Activated B cell treated with CpG ODN at 0.5 μM for 24 hours (primary cell): Measurements from ENCODE around the gene ABCB8. TPM values are rescaled to one million over a fixed set of nuclear protein-coding genes. Genes with fewer than 3 reads are reported as not detected.

Experiments
- ATAC-seq: fragments of 200-7000 bp; cut with Tn5 transposase; one replicate; pipeline ENCODE4 v1.10.0; 2021; ENCODE audit warnings: low read depth, mild to moderate bottlenecking, moderate library complexity
- CTCF ChIA-PET: fragments of 350-600 bp; sonication (Branson Sonifier 250); formaldehyde crosslinking; loops from one replicate; lab custom pipeline; 2021; ENCODE audit warnings: antibody characterized with exemption; lab: Charles Lee
- POLR2A ChIA-PET: fragments of 350-600 bp; sonication (Branson Sonifier 250); formaldehyde crosslinking; loops from one replicate; lab custom pipeline; 2021; ENCODE audit warnings: antibody characterized with exemption; lab: Charles Lee
- DNase-seq: peaks from one replicate; pipeline ENCODE4 v3.0.0; 2022
- H3K27ac Mint-ChIP-seq: one replicate; pipeline ENCODE4 v1.8.0; 2020; ENCODE audit warnings: mixed read lengths
- H3K27me3 Mint-ChIP-seq: one replicate; pipeline ENCODE4 v1.8.0; 2021; ENCODE audit warnings: mixed read lengths
- H3K36me3 Mint-ChIP-seq: one replicate; pipeline ENCODE4 v1.8.0; 2021; ENCODE audit warnings: low read depth, mixed read lengths
- H3K4me1 Mint-ChIP-seq: one replicate; pipeline ENCODE4 v1.8.0; 2021; ENCODE audit warnings: mixed read lengths
- H3K4me3 Mint-ChIP-seq: one replicate; pipeline ENCODE4 v1.8.0; 2020; ENCODE audit warnings: mild to moderate bottlenecking, mixed read lengths
- H3K9me3 Mint-ChIP-seq: one replicate; pipeline ENCODE4 v1.8.0; 2020; ENCODE audit warnings: mixed read lengths
- intact Hi-C: fragments of 100-400 bp; cut with micrococcal nuclease; formaldehyde crosslinking; loops from one replicate; pipeline ENCODE4 v1.15.1; 2024
- total RNA-seq: library from RNA; stranded (reverse); gene quantifications from 2 replicates; pipeline ENCODE4 v1.2.3, GENCODE V29; 2022
- TF ChIP-seq, protein P1 (sequence below): fragments of 200-600 bp; IDR thresholded peaks from one replicate; pipeline ENCODE4 v1.8.0; 2022; ENCODE audit warnings: antibody characterized with exemption, mild to moderate bottlenecking

Gene ABCB8
- total RNA-seq, 1 donor from 2014 or later, result 46.5 TPM

DNA sequence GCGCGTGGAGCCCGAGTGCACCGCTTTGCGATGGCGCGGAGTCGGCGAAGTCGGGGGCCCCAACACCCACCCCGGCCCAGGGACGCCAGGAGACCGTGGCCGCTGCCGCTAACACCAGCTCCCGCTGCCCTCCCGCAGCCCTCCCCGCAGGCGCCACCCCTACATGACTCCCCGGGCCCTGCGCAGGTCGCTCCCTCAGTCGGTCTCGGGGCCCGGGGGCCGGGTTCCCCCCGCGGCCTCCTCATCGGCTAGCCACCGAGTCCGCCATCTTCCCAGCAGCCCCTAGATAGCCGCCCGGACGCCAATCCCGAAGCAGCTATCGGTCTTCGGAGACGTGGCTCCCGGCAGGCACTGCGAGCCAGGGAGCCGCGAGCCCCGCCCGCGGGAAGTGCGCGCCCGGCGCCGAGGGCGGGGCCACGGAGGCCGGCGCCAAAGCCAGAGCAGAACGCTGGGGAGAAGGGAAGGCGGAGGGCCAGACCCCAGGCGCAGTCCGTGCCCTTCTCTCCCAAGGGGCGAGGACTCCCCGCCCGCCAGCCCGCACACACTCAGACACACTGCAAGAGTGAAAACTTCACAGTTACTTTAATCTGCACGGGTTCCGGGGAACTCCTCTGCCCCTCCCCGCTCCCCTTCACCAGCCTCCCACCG is 52.4 kb downstream of the ABCB8 start, which contains the start of gene FASTK:
FASTK (minus strand) TSS at position 288 of the 648 bp plus-strand sequence; CDS start at position 245, 43 bp downstream.
- intact Hi-C loops, result loop anchor here (1.0 to 10.0 kb wide), 8 partner anchors 22 to 1456 kb away; partner anchors contain the start of genes ABCF2, PRKAG2 and ZNF862
- H3K4me3 Mint-ChIP-seq, result peak within 1 kb of the TSS; percentile 91
- peak within 1 kb of the TSS; percentile 70 for H3K27ac Mint-ChIP-seq
- CTCF ChIA-PET, result interaction anchor here (0.7 kb wide), 1 partner anchor 163 kb away, joined by 3 read pairs; no protein-coding TSS in a partner anchor
- TF ChIP-seq, protein P1, sequence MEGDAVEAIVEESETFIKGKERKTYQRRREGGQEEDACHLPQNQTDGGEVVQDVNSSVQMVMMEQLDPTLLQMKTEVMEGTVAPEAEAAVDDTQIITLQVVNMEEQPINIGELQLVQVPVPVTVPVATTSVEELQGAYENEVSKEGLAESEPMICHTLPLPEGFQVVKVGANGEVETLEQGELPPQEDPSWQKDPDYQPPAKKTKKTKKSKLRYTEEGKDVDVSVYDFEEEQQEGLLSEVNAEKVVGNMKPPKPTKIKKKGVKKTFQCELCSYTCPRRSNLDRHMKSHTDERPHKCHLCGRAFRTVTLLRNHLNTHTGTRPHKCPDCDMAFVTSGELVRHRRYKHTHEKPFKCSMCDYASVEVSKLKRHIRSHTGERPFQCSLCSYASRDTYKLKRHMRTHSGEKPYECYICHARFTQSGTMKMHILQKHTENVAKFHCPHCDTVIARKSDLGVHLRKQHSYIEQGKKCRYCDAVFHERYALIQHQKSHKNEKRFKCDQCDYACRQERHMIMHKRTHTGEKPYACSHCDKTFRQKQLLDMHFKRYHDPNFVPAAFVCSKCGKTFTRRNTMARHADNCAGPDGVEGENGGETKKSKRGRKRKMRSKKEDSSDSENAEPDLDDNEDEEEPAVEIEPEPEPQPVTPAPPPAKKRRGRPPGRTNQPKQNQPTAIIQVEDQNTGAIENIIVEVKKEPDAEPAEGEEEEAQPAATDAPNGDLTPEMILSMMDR, result no peak
- H3K9me3 Mint-ChIP-seq, result no peaks in the 10 kb centered on the region
- peaks cover 8% of the 10 kb centered on the region for H3K27me3 Mint-ChIP-seq
- POLR2A ChIA-PET, result interaction anchor here (1.0 to 1.2 kb wide), 5 partner anchors 17 to 147 kb away, joined by 3 to 14 read pairs (median 4); partner anchors contain the start of genes ABCB8, ABCF2 and SLC4A2
- ATAC-seq, result peak; percentile 83
- H3K36me3 Mint-ChIP-seq, result peaks cover 13% of the 10 kb centered on the region
- peak; percentile 81 for DNase-seq
- peaks cover 49% of the 10 kb centered on the region for H3K4me1 Mint-ChIP-seq

DNA sequence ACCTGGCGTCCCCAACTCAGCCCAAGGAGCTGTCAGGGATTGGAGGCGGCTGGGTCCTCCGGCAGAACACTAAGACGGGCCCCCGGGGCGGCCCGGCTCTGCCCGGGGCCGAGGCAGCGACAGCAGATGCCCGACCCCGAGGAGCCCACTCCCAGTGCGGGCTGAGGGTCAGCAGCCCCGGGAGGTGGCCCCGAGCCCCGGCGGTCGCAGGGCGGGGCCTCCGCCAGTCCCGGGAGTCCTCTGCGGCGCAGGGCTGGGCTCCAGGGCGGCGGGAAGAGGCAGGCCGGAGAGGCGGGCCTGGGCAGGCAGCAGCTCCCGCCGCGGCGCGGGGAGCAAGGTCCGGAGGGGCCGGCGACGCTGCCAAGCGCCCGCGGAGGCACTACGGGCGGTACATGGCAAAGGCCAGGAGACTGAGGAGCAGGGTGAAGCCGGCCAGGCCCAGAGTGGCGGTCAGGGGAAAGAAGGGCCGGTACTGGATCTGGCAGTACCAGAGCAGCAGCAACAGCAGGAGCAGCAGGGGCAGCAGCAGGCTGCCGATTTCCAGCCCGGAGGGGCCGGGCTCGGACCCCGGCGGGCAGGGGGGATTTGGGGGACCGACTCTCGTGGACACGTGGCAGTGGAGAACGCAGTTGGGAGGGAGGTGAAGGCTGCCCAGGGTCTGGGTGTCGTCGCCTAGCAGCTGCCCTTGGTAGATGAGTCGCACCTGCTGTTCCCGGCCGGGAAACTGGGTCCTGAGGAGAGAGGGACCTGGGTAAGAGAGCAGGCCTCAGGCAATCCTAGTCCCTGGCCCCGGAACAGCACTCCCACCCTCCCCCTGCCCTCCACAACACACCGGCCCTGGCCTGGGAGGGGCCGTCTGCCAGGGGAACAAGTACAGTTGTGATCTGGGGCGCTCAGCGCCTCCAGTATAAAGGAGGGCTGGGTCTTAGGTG is 53.2 kb downstream of the ABCB8 start:
- intact Hi-C loops, result loop anchor here (2.0 to 10.0 kb wide), 8 partner anchors 63 to 1457 kb away; partner anchors contain the start of genes ABCF2, CHPF2, PRKAG2 and ZNF775
- Mint-ChIP-seq H3K27me3 (peaks cover 8% of the 10 kb centered on the region), H3K36me3 (peaks cover 6% of the 10 kb centered on the region), H3K4me1 (peaks cover 52% of the 10 kb centered on the region), H3K4me3 (peak overlapping the region; percentile 91), H3K9me3 (no peaks in the 10 kb centered on the region), H3K27ac (no peak overlapping the region)
- ATAC-seq (no peak), DNase-seq (no peak)
- CTCF ChIA-PET, result interaction anchor here (0.6 to 0.7 kb wide), 2 partner anchors 68 to 162 kb away, joined by 3 read pairs; no protein-coding TSS in a partner anchor
- TF ChIP-seq, protein P1, result no peak
- POLR2A ChIA-PET, result interaction anchor here (1.0 to 1.2 kb wide), 5 partner anchors 18 to 146 kb away, joined by 3 to 14 read pairs (median 4); partner anchors contain the start of genes ABCB8, ABCF2 and SLC4A2

DNA sequence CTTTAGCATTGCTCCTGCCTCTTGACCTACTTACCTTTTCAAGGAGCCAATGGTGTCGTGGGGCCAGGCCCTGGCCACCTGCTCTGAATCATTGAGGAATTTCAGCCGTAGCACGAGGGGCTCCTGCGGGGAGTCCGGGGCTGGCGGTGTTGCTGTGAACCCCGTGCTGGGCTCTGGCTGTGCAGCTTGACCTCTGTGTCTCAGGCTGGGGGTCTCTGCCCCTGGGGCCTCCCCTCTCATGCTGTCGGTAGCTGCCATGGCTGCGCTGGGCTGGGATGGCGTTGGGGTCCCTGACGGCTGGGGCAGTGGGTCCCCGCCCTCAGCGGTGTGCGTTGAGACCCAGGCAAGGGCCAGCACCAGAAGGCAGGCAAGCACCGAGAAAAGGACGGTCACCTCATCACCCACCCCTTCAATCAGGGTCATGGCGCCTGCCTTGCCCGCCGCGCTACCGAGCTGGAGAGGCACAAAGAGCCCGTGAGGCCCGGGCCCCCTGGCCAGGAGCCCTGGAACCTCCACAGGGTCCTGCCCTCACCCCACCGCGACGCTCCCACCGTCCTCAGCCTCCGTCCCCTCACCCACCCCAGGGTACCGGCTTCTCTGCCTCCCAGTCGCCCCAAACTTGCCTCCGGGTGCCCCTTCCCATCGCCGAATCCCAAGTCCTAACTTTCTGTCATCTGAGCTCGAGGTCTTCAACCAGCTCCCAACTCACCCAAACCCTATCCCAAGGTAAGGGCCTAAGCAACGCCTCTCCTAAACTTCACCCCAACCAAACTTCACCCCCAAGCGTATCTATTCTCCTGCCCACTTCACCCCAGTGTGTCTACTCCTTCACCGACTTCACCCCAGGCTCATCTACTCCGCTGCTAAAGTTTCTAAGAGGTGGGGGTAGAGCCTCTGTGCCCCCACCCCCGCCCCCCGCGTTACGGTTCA is 54.2 kb downstream of the ABCB8 start:
- ChIA-PET POLR2A (interaction anchor here (1.2 to 1.5 kb wide), 2 partner anchors 24 to 259 kb away, joined by 3 to 7 read pairs; partner anchors contain the start of gene NUB1), CTCF (interaction anchor here (0.6 kb wide), 1 partner anchor 69 kb away, joined by 3 read pairs; no protein-coding TSS in a partner anchor)
- no peak for DNase-seq
- Mint-ChIP-seq H3K27ac (peak overlapping the region; percentile 90), H3K4me3 (peak overlapping the region; percentile 91), H3K4me1 (peaks cover 52% of the 10 kb centered on the region), H3K27me3 (peaks cover 8% of the 10 kb centered on the region), H3K36me3 (peaks cover 6% of the 10 kb centered on the region), H3K9me3 (no peaks in the 10 kb centered on the region)
- TF ChIP-seq, protein P1, result no peak
- no peak for ATAC-seq
- intact Hi-C loops, result loop anchor here (1.0 to 10.0 kb wide), 5 partner anchors 54 to 1458 kb away; partner anchors contain the start of genes ABCB8, CHPF2, PRKAG2 and ZNF775

DNA sequence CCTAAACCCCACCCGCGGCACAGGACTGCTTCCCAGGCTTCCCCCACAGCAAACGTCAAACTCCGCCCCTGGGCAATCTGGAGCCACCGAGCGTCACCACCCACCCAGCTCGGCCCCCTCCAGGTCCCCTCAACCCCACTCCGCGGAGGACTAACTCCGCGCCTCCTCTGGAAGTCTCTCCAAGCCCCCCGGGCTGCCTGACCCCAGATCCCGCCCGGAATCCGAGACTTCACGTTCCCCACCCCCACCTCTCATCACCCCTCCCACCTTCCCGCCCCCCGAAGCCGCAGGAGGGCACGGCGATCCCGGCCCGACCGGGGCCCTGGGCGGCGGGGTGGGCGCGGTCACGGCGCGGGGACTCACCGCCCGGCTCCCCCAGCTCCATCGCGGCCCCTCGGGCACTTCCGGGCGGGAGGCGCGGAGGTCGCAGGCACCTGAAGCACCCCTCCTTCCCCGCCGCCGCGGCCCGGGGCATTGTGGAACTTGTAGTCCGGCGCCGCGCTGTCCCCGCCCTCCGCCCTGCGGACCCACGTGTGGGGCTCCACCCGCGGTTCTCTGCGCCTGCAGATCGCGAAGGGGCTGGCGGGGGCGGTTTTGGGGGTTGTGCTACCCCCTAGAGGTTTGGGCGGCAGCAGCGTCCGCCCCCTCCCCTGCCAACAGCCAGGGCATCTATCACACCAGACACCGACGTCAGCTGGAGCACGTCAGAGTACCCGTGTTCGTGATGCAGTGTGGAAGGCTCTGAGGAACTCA is 55.0 kb downstream of the ABCB8 start, which contains the start of gene TMUB1:
TMUB1 (minus strand) TSS at position 423 of the 753 bp plus-strand sequence. CDS start 930 bp downstream, outside the sequence.
- CTCF ChIA-PET, result no interaction called here
- ATAC-seq (peak; percentile 62), DNase-seq (peak; percentile 84)
- peaks cover 8% of the 10 kb centered on the region for H3K27me3 Mint-ChIP-seq
- peak within 1 kb of the TSS; percentile 91 for H3K4me3 Mint-ChIP-seq
- intact Hi-C loops, result loop anchor here (1.0 to 10.0 kb wide), 5 partner anchors 55 to 1458 kb away; partner anchors contain the start of genes ABCB8, CHPF2, PRKAG2 and ZNF775
- no peaks in the 10 kb centered on the region for H3K9me3 Mint-ChIP-seq
- peaks cover 6% of the 10 kb centered on the region for H3K36me3 Mint-ChIP-seq
- peak within 1 kb of the TSS; percentile 90 for H3K27ac Mint-ChIP-seq
- POLR2A ChIA-PET, result interaction anchor here (0.9 to 1.5 kb wide), 3 partner anchors 25 to 259 kb away, joined by 3 to 7 read pairs (median 3); partner anchors contain the start of genes ABCB8 and NUB1
- H3K4me1 Mint-ChIP-seq, result peaks cover 53% of the 10 kb centered on the region
- TF ChIP-seq, protein P1, result no peak
